AG08395 (cell line): ENCODE measurements around the gene AK2.
A peak's percentile ranks its signal among the peaks of the same experiment; 100 is the strongest.

Experiments used
- DNase-seq: peaks from one replicate; pipeline ENCODE4 v3.0.0; 2012; ENCODE audit warnings: mixed read lengths, low spot score

AK2 gene

DNA sequence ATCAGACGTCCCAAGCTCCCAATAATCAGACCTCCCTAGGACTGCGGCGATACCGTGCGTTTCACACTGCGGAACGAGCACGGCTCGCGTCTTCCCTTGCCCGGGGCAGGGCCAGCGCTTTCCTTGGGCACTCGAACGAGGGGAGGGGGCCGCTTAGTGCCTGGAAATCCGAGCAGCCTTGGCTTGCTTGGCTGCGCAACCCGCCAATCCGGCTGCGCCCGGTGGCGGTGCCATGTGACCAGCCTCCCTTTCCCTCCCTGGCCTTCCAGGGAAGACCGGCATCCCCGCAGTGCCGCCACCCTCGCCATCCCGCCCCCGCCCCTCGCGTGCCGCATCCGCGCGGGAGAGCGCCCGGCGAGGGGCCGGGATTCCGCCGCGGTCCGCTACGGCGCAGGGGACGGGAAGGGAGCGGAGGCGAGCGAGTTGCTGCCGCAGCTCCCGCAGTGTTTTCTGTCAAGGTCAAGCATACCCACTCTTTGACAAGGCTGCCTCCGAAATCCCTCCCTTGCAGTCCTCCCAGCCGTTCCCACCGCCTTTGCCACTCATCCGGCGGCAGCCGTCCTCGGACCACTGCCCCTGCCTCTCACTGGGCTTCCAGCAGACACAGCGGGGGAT lies 63.8 kb downstream of the AK2 start:
- peak; percentile 51 for DNase-seq

GRCh38 chr1:32971576-32971975 lies 65.1 kb downstream of the AK2 start:
- DNase-seq = no peak

DNA sequence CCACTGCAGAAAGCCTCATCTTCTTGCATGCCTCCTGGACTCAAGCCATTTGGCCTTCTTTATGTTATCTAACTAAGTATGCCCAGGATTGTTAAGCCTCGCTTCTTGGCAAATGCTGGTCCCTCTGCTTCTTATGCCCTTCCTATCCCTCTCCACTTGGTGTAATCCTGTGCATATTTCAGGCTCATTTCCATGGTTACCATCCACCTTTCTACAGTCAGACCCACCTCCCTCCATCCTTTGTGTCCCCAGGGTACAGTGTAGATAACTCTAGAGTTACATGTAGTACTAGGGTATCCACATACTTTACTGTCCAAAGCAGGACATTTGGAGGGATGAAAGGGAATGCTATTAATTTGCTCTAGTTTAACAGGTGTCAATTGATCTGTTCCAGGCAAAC lies 65.5 kb downstream of the AK2 start:
- DNase-seq = no peak

DNA sequence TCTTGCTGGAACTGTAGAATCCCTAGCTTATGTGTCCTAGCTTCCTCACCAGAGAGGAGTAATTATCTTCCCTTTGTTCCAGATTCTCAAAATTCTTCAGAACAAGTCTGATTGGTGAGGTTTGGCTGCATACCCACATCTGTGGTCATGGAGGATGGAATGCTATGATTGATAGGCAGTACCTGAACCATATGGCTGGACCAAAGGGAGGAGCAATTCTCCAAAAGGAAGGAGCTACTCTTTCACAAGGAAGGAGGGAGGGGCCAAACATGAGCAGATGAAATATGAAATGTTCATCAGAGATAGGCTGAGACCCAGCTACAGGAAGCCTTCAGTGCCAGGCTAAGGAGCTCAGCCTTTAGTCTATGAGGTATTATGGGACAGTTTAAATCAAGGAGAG lies 67.1 kb downstream of the AK2 start:
- DNase-seq = peak; percentile 46

DNA sequence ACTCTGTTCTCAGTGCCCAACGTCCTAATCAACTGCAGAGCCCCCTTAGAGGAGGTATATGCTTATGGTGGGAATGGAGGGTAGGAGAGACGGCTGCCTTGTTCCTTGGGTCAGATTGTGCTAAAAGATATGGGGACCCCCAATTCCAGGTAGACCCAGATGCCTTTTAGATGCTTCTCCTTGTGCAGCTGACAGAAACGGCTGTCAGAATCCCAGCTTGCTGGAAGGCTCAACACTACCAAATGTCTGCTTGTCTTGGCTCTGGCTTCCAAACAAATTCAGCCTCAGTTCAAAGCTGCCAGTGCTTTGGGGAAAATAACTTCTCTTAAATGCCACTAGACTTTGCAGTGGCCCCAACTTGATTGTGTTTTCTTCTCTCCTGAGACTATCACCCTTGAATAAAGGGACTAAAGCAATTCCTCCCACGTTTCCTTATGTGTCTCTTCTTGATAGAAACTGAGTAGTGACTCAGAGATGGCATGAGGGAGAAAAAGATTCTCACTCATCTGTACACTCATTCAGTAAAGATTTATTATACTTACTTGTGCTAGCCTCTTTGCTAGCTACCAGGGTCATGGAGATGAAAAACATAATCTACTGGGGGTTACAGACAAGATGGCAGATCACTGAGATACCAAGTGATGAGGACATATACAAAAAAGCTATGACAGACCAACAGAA lies 68.7 kb downstream of the AK2 start:
- no peak for DNase-seq

DNA sequence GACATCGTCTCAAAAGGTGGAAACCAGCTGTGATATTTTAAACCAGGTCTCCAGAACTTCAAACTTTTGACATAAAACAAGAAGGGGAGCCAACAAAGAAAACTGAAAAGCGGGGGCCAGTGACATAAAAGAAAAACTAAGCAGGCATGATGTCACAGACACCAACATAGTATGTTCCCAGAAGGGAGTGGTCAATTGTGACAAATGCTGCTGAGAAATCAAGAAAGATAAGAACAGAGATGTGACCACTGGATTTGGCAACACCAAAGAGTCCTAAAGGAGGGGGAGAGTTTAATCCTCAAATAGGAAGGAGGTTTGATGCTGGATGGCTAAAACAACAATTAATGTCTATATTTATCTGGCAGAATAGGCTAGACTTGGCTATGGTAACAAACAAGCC lies 69.8 kb downstream of the AK2 start:
- DNase-seq = no peak

GRCh38 chr1:32965251-32965747 lies 71.4 kb downstream of the AK2 start:
- DNase-seq = no peak

GRCh38 chr1:32964461-32965250 lies 72.0 kb downstream of the AK2 start, which contains the start of gene RNF19B:
Gene RNF19B, minus strand, starts transcription at chr1:32964809. Its CDS starts 124 bp downstream, at chr1:32964685.
- peak; percentile 98 for DNase-seq

- peak; percentile 63 for DNase-seq
Observed at GRCh38 chr1:32963746-32964460, 72.8 kb downstream of the AK2 start.

DNA sequence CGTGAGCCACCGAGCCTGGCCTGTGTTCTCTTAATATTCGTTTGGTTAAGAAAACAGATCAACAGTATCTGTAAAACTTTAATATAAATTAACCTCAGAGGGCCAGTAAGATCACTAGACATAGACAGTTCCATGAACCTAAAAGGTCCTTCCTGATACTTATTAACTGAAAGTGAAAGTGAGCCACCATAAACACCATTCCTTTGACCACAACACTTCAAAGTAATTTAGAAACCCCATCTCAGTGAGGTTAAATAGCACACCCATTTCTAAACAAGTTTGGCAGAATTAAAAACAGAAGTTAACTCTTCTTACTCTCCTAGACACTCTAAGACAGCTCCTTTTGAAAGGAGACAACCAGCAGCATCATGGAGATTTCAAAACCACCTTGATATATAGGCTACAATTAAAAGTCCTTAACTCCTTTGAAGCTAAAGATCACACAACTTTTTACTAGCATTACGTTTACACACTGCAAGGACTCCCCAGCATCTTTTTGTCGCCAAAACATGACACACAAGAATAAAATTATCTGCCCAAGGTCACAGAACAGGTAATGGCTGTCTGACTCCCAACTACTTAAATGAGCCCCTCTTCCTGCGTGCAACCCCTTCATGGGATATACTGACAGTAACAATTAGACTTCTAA lies 74.3 kb downstream of the AK2 start:
- no peak for DNase-seq

GRCh38 chr1:32960819-32961355 lies 75.8 kb downstream of the AK2 start:
- DNase-seq = no peak

DNA sequence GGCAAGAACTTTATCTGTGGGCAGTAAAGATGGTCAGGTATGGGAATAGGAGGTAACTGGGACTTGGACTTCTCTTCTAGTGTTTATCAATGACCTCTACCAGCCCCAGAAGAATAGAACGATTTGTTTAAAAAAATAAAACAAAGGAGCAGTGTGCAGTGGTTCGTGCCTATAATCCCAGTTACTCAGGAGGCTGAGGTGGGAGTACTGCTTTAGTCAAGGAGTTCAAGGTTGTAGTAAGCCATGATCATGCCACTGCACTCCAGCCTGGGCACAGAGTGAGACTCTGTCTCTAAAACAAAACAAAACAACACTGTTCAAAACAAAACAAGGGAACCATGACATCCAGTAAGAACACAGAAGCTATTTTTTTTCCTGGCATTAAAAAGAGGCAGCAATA lies 76.3 kb downstream of the AK2 start:
- no peak for DNase-seq

GRCh38 chr1:32958827-32959226 lies 77.9 kb downstream of the AK2 start:
- DNase-seq = no peak
